Bone marrow (tissue), 2 donors: ENCODE results near the gene AUH.
A peak's percentile ranks its signal among the peaks of the same experiment; 100 is the strongest.

Source experiments
- DNase-seq, 2 donors: peaks; one replicate each; lab custom pipeline; 2025; lab: John Stamatoyannopoulos, UW

Gene AUH

DNA sequence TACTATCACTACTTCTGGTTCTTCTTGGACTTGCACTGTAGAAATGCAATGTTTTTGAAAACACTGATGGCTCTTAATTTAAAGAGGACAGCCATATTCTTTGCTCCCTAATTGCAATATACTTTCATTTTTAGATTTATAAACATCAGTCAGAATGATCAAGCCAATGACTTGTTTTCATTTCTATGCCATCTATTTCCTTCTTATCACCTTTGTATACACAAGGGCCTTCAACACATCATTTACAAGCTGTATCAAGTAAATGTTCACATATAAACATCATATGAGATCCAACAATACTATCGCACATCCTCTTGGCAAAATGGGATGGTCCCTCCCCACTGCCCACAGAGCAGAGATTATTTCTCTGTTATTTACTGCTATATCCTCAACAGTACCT, 24.9 kb downstream of the AUH start:
- no peak for DNase-seq

DNA sequence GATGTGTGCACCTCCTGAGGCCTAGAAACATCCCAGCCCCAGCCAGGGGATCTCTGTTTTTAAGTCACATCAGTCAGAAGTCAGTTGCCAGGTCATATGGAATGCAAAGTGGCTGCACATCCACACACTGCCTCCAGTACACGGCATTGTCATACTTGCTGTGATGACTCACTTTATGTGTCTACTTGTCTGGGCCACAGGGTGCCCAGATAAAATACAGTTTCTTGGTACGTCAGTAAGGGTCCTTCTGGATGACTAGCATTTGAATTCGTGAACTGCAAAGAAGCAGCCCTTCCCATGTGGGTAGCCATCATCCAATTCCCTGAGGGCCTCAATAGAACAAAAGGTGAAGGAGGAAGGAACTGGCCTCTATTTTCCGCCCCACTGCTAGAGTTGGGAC, 27.7 kb downstream of the AUH start:
- no peak for DNase-seq

DNA sequence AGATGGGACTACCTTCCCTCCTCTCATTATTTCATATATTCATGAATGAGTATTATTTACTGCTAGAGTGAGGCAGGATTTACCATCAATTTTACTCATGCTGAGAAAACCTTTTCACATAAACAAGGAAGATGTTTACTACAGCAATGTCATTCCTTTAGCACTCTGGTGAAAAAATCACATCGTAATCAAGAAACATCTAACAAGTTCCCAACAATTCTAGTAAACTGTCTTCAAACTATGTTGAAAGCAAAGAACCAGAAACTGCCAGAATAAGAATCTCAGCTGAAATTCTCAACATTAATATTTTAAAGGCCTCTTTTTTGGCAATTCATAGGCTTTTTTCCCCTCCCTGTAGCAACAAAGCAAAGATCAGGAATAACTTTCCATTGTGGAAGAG, 28.2 kb downstream of the AUH start:
- no peak for DNase-seq

DNA sequence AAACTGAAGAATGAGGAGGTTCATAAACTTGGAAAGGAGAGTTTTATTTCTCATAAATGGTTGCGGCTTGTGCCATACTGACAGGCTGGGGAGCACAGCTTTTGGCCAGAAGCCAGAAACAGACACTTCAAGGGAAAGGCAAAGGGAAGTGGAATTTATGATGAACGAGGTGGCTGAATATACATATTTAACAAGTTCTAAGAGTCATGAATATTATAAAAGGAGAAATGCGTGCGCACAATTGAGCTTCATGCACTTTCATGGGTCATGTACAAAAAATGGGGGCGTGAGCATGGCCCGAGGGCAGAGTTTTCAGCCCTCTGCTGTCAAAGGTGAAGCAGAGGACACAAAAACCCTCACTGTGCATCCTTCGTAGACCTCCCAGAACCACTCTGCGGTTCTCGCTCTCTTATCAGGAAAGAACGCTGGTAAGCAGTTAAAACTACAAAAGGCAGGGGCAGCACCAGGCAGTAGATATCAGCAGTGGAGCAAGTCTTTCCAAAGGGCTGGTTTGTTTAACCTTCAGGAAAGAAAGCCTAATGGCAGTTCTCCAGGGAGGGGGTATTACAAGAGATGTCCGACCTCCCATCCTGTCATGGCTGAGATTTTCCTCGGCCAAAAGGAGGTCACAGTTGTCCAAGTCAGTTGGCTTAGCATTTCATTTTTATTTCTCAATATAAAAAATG, 29.0 kb downstream of the AUH start:
- DNase-seq: peak in 1 of 2 donors; percentile 7

DNA sequence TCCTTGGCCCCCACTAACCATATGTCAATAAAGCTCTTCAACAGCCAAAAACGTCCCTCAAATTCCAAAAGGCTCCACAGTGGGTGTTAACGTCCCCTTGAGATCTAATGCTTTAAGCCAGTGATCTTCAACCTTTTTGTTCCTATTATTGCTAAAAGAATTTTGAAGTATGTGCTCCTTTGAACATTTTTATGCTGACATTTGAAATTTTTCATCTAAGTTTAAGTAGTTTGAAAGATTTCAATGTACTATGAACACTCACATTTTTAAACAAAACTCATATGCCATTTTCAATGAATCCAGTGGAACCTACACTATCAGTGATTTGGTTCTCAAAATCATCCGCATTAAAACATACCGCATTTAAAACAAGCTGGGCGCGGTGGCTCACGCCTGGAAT, 29.9 kb downstream of the AUH start:
- no peak for DNase-seq

DNA sequence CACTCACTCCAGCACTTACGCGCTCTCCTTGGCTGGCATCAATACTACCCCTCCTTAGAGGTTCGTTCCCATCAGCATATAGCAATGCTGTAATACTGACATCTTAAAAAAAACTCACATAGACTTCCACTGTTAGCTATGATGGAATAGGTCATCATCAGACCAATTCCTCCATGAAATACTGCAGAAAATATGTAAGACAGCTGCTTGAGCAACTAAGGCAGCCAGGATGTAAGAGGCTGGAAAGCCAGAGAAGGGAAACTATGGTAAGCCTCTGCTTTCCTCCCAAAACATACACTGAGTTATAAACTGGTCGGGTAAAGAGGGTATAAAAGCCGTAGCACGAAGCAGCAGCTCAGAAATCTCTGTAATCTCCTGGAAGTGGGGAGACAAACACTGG, 33.5 kb downstream of the AUH start:
- no peak for DNase-seq

DNA sequence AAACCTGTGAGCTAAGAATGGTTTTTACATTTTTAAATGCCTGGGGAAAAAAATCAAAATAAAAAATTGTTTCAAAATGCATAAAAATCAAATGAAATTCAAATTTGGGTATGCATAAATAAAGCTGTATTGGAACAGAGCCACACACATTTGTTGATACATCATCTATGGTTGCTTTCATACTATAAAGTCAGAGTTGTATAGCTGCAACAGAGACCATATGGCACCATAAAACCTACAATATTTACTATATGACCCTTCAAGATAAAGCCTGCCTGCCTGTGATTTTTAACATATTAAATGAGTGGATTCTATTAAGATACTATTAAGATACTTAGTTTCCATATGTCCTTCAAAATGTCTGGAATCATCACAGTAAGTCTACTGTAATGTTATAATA, 40.0 kb downstream of the AUH start:
- no peak for DNase-seq

DNA sequence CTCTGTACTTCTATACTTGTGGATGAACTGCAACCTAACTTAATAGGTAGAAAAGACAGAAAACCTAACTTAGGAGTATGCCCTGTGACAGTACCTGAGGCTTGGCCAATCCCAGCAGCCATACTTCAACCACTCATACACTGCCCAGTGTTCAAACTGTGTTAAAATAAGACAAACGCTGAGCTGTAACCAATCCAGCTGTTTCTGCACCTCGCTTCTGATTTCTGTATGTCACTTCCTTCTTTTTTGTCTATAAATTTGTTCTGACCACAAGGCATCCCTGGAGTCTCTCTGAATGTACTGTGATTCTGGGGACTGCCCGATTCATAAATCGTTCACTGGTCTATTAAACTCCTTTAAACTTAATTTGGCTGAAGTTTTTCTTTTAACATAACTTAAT, 41.4 kb downstream of the AUH start:
- DNase-seq: no peak

DNA sequence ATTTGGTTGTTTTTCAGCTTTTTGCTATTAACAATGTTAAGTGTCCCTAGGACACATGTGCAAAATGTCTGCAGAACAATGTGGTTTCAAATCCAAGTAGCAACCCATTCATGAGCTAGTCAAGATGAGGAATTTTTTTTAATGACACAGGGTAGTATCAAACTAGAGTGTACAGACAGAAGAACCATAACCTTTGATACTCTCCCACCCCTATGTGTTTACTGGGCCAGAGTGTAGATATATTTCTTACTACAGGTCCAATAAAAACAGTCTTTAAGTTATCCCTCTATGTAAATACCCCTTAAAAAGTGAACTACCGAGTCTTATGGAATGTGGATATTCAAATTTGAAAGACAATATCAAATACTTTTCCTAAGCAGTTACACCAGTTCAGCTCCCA, 45.6 kb downstream of the AUH start:
- DNase-seq: no peak

DNA sequence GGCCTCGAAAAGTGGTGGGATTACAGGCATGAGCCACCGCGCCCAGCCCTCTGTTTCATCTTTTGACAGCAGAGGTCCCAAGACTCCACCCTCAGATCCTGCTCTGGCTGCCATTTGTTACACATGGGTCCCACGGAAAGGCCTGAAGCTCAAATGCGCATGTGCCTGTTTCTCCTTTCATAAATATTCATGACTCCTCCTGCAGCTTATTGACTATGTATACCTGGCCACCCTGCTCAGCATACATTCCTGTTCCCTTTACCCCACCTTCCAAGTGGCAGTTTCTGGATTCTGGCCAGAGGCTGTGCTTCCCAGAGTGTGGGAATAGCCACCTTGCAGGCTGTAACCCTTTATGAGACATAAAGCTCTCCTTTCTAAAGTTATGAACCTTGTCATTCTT, 46.5 kb downstream of the AUH start:
- no peak for DNase-seq

DNA sequence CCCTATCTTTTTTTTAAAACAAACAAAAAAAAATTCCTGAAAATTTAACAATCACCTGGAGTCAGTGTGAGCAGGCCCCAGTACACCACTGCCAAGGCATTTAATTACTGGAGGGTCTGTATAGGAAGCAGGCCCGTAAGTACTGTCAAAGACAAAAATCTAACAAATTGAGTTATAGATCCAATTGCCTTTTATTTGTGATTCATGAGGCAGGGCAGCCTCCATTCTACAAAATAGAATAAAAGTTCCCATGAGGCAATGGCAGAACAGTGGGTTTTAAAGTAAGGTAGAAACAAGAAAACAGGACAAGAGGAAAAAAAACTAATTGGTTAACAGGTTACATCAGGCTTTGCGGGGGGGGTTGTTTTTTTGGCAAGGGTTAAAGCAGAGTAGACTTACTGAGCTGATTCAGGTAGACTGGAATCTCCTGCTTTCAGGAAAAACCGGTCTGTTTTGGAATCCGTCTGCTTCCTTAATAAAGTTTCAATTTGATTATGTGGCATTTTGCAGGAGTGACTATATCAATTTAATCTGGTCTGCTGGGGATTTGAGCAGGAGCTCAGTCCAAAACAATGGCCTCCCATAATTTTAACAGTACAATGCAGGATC, 48.9 kb downstream of the AUH start:
- DNase-seq: no peak

DNA sequence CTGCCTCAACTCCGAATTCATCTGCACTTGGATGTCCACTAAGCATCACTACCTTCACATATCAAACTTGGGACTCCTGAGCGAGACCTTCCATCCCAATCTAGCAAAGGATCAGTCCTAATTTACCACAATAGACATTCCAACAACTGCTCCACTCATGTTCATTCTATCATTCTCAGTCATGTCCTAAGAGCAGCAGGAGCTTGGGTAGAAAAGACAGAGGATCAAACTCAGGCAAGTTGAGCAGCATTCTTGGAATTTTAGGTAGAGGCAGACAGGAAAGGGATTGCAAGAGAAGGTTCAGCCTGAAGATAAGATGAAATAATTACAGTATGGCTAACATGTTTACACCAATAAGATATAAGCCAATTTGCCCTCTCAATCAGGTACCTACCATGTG, 51.7 kb downstream of the AUH start:
- DNase-seq: no peak

DNA sequence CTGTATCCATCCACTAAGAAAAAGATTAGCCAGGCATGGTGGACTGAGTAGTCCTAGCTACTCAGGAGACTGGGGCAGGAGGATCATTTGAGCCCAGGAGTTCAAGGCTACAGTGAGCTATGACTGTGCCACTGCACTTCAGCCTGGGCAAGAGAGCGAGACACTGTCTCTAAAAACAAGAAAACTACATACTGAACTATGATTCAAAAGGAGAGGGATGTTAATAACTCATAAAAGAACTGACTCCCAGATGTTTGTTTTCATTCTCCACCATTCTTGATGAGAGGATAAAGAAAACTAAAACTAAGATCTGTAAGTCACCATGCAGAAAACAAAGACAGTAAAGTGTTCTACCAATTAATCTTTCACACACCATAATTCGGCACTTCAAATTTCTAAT, 53.5 kb downstream of the AUH start:
- DNase-seq: no peak

DNA sequence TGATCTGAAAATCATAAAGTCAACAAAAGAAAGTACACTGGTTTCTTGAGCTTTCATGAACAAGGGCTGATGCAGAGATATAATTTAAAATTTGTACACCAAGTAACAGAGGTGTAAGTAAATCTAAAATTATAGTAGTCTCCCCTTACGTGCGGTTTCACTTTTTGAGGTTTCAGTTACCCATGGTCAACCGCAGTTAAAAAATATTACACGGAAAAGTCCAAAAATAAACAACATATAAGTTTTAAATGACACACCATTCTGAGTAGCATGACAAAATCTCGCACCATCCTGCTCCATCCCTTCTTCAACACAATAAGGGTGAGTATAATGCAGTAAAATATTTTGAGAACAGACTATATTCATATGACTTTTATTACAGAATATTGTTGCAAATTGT, 54.4 kb downstream of the AUH start:
- DNase-seq: no peak

DNA sequence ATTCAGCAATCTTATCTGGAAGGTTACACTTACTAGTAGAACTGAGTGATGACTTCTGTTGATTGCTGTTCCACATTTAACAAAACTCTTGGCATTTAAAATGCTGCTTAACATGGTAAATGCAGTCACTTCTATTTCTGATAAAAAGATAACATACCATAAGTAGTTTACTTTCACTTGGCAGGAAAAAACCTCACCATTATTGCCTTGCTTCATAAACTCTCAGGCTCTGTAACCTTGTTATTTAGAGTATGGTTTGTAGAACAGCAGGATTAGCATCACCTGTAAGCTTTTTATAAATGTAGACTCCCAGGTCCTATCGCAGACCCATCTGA, 55.5 kb downstream of the AUH start:
- DNase-seq: no peak

DNA sequence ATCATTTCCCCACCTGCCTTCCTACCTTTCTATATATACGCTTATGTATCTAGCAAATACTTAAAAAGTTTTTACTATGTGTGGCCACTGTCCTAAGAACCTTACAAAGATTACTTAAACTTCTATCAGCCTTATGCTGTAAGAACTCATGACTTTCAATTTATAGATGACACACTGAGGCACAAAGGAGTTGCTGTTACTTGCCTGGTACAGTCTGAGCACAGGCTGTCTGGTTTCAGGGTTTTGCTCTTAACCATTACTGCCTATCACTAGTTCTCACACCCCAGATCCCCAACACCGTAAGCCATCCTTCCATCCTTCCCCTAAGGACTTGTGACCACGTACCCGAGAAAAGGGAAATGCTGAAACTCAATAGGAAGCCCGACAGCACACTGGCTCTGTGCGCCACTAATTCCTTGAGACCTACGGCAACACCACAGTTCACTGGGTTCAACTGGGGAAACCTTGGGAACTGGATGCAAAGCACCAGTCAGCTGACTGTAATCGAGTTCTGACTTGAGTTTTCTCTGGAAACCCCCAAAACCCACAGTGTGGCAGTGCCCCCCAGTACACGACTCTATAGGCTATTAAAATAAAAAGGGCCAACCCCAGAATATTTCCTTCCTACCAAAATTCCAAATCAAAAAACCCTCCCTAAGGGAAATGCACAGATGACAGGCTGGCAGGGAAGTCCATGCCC, 56.0 kb downstream of the AUH start:
- DNase-seq: no peak

DNA sequence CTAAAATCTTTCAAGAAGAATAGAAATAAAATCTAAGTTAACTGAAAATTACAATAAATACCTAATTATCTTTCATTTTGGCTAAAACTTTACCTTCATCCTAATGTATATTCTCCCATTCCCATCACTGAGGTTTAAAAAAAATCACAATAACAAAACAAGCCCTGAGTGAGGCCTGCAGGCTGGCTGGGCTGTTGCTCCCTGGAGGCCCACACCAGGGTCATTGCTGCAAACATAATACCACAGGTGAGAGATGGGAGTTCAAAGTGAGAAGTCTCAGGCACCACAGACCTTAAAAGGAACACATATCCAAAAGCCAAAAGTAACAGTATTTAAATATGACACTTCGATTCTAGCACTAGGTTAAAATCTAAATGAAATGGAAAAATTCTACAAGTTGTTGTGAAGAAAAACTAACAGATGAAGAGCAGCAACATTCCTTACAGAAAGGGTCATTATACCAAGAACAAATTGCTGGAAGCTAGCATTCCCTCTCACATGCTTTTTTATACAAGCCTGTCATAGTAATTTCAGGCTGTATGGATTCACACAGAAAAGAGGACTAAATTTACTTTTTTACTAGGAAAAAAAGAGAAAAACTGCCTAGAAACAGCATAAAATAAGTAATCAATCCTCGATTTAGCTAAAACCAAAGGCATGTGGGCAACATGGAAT, 57.8 kb downstream of the AUH start:
- DNase-seq: no peak

DNA sequence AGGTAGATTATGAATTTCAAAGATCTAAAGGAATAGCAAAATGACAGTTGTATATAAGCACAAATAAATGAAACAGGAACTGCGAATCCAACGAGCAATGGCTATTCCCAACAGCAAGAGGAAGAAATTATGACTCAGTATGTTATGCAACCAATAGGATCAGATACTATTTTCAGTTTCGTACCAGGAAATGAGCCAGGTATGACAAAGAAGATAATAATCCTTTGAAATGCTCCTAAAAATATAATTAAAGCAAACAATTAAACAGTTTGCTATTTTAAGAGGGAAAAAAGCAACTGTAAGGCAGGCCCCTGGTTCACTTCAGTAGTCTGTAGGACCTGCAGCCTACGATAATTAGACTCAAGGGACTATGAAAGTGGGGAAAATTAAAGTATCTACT, 58.9 kb downstream of the AUH start:
- peak in 1 of 2 donors; percentile 35 for DNase-seq

DNA sequence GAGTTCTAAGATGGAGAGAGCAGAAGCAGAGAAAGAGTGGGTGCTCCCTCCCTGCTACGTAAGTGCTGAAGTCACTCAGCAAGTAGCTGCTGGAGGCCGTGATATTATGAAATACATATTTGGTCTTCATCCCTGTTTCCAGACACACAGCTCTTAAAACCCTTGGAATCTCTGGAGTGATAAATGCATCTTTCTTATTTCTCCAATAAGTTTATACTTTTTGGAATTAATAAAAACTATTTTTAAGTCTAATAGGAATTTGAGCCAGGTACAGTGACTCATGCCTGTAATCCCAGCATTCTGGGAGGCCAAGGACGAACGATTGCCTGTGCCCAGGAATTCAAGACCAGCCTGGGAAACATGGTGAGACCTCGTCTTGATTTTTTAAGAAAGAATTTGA, 60.6 kb downstream of the AUH start:
- no peak for DNase-seq

DNA sequence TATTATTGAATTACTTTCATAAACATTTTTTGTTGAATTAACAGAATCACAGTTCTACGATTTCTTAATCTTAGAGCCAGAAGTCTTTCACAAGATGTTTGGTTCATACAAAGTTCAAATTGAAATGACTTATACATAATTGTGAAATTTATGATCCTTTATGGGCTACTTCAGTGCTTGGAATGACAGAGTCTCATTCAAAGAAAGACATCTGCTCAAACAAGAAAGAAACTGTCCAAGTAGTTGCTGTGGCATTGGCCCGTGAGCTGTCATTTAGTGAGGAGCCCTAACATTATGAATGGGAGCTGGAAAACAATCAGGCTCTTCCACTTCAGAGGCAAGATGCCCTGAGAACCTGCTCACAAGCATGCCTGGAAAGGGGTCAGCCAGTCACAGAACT, 63.4 kb downstream of the AUH start:
- no peak for DNase-seq

DNA sequence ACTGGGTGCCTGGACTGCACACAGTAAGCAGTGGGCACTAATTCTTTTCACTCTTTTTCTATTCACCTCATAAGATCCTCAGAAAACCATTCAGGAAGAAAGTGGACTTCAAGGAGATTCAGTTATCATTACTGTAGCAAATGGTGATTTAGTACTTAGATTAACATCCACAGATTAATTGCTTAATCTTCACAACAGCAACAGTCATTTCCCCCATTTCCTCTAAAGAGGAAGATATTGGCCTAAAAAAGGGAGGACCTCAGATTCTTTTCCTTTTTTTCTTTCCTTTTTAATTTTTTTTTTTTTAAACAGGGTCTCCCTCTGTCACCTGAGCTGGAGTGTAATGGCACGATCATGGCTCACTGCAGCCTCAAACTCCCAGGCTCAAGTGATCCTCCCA, 64.4 kb downstream of the AUH start:
- no peak for DNase-seq

DNA sequence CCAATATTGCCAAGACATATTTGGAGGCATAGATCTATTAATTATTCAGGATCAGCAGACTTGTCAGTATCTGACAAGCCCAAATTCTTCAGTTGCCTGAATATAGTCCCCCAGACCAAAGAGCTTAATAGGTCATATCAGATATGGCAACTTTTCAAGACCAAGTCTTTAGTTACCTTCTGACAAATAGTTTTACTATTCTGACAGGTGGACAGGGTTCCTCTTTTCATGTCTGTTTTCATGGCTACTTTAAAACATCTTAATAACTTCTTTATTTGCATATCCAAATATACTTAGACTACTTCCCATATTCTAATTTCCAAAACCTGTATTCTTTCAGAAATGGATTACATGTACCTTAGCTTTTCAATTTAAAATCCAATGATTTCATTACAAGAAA, 65.4 kb downstream of the AUH start:
- DNase-seq: no peak

DNA sequence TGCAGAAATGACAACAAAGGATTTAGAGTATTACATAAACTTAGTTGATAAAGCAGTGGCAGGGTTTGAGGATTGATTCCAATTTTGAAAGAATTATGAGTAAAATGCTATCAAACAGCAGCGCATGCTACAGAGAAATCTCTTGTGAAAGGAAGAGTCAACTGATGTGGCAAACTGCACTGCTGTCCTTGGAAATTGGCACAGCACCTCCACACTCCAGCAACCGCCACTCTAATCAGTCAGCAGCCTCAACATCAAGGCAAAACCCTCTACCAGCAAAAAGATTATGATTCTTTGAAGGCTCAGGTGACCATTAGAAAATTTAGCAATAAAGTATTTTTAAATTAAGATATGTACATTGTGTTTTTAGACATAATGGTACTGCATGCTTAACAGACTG, 66.4 kb downstream of the AUH start:
- DNase-seq: no peak
